Measurements from ENCODE around the gene UXS1.

DNA sequence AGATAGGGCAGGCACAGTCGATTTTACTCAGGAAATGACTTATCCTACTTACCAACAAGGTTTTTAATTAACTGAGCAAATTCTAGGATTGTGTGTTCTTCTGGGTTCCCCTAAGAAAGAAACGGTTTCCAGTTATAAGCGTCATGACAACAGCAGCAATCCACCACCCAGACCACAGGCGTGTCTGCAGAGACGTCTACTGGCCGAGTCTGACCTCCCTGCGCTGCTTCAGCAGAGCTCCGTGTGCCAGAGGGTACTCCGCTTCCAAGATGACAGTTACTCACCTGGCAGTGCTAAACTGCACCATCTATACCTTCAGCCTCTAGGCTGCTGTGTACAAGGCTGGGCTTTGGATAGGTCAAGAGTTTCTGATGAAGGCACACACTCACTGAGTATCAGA, 95.4 kb downstream of the UXS1 start:
- TF ChIP-seq, protein P1, sequence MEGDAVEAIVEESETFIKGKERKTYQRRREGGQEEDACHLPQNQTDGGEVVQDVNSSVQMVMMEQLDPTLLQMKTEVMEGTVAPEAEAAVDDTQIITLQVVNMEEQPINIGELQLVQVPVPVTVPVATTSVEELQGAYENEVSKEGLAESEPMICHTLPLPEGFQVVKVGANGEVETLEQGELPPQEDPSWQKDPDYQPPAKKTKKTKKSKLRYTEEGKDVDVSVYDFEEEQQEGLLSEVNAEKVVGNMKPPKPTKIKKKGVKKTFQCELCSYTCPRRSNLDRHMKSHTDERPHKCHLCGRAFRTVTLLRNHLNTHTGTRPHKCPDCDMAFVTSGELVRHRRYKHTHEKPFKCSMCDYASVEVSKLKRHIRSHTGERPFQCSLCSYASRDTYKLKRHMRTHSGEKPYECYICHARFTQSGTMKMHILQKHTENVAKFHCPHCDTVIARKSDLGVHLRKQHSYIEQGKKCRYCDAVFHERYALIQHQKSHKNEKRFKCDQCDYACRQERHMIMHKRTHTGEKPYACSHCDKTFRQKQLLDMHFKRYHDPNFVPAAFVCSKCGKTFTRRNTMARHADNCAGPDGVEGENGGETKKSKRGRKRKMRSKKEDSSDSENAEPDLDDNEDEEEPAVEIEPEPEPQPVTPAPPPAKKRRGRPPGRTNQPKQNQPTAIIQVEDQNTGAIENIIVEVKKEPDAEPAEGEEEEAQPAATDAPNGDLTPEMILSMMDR (conservative IDR thresholded peaks at IDR 0.05 in 1 of 2, IDR thresholded peaks at IDR 0.05 in 1 of 2; ENCODE audit: extremely low read depth in 1 of 2, insufficient read depth in 1 of 2, low read depth in 1 of 2, low read length in 2 of 2), result no peak
- no peak for TF ChIP-seq EZH2 (IDR thresholded peaks at IDR 0.05; ENCODE audit: borderline replicate concordance, low read length)

Measured in mammary epithelial cell (primary cell).